ENCODE data around the gene DYSF. TPM values are rescaled to one million over a fixed set of nuclear protein-coding genes. Genes with fewer than 3 reads are reported as not detected.
A peak's percentile ranks its signal among the peaks of the same experiment; 100 is the strongest.

The DYSF gene
- total RNA-seq, 1 experiment from 2014 or later = 0.31 TPM

- TF ChIP-seq, protein P1, sequence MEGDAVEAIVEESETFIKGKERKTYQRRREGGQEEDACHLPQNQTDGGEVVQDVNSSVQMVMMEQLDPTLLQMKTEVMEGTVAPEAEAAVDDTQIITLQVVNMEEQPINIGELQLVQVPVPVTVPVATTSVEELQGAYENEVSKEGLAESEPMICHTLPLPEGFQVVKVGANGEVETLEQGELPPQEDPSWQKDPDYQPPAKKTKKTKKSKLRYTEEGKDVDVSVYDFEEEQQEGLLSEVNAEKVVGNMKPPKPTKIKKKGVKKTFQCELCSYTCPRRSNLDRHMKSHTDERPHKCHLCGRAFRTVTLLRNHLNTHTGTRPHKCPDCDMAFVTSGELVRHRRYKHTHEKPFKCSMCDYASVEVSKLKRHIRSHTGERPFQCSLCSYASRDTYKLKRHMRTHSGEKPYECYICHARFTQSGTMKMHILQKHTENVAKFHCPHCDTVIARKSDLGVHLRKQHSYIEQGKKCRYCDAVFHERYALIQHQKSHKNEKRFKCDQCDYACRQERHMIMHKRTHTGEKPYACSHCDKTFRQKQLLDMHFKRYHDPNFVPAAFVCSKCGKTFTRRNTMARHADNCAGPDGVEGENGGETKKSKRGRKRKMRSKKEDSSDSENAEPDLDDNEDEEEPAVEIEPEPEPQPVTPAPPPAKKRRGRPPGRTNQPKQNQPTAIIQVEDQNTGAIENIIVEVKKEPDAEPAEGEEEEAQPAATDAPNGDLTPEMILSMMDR (IDR thresholded peaks at IDR 0.05) = peak; percentile 86
- TF ChIP-seq TCF7L2 (IDR thresholded peaks at IDR 0.05; ENCODE audit: low read depth, low read length) = no peak
- DNase-seq (ENCODE audit: low read depth, low spot score) (peak; percentile 39), ATAC-seq (peak; percentile 82)
- no peaks in the 10 kb centered on the region for H3K27me3 ChIP-seq (ENCODE audit: control insufficient read depth, insufficient read depth, low read length)
- no peaks in the 10 kb centered on the region; the same call in 1 of the 2 replicates for H3K4me1 ChIP-seq (ENCODE audit: control insufficient read depth, insufficient read depth, low read length)
- H3K27ac ChIP-seq (ENCODE audit: low read length) = no peak overlapping the region
- no TSS peak for BruUV-seq (replicated peaks)
- CTCF ChIA-PET = interaction anchor here (0.5 to 0.7 kb wide), 4 partner anchors 10 to 601 kb away, joined by 3 to 4 read pairs (median 3); no protein-coding TSS in a partner anchor
- no peak overlapping the region for H3K4me3 ChIP-seq (ENCODE audit: low read depth in 2 of 2, low read length in 2 of 2)
- intact Hi-C loops (cut with micrococcal nuclease; ENCODE audit: unreplicated experiment) = loop anchor here (5.0 to 10.0 kb wide), 4 partner anchors 368 to 1206 kb away; no protein-coding TSS in a partner anchor
- H3K36me3 ChIP-seq (ENCODE audit: control insufficient read depth, insufficient read depth, low read length) = no peaks in the 10 kb centered on the region
- H3K9me3 ChIP-seq (ENCODE audit: control insufficient read depth, insufficient read depth, low read depth, low read length) = no peaks in the 10 kb centered on the region
- in situ Hi-C loops (cut with HindIII; ENCODE audit: low pct_unique_long_range_greater_than_20kb, low sequenced_read_pairs) = no loop called here
- POLR2A ChIA-PET = no interaction called here
These were observed 95.5 kb downstream of the DYSF start for GRCh38 chr2:71548646-71549425.

DNA sequence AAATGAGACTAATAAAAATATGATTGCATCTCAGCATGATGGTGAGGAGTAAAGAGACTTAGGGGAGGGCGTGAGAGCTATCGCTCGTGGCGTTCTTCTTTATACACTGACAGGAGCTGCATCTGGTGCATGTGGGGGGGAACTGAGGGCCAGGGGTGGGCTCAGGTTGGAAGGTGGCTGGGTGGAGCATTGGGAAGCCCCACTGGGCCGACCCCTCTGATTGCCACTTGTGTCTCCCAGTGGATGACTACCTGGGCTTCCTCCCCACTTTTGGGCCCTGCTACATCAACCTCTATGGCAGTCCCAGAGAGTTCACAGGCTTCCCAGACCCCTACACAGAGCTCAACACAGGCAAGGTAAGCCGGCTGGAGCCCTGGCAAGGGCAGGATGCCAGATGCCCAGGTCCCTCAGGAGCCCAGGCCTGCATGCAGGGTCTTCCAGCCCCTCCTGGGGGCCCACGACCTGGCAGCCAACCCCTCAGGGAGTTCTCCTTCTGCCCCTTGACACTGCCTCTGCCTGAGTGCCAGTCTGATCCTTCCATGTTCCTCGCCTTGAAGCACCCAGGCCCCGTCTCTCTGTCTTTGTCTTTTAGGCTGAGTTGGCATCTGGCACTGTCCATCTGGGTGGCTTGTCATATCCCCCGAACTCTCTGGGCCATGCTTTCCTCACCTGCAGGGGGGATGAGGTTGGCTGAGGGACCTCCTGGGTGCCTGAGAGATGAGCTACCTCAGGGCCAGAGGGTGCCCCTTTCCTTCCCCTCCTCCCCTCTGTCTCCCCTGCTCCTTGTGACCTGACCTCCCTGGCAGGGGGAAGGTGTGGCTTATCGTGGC is 97.7 kb downstream of the DYSF start:
- ATAC-seq = no peak
- Histone ChIP-seq H3K27ac (ENCODE audit: low read length) (no peak overlapping the region), H3K4me1 (ENCODE audit: control insufficient read depth, insufficient read depth, low read length) (no peaks in the 10 kb centered on the region; the same call in 1 of the 2 replicates), H3K27me3 (ENCODE audit: control insufficient read depth, insufficient read depth, low read length) (no peaks in the 10 kb centered on the region), H3K36me3 (ENCODE audit: control insufficient read depth, insufficient read depth, low read length) (no peaks in the 10 kb centered on the region), H3K9me3 (ENCODE audit: control insufficient read depth, insufficient read depth, low read depth, low read length) (no peaks in the 10 kb centered on the region), H3K4me3 (ENCODE audit: low read depth in 2 of 2, low read length in 2 of 2) (no peak overlapping the region)
- no peak for DNase-seq (ENCODE audit: low read depth, low spot score)
- POLR2A ChIA-PET = no interaction called here
- no TSS peak for BruUV-seq (replicated peaks)
- intact Hi-C loops (cut with micrococcal nuclease; ENCODE audit: unreplicated experiment) = no loop called here
- TF ChIP-seq TCF7L2 (IDR thresholded peaks at IDR 0.05; ENCODE audit: low read depth, low read length) (no peak), SIN3A (IDR thresholded peaks at IDR 0.05; ENCODE audit: borderline replicate concordance, insufficient read depth, low read depth, low read length) (no peak), POLR2AphosphoS5 (IDR thresholded peaks at IDR 0.05; ENCODE audit: low read depth, low read length) (no peak)
- TF ChIP-seq, protein P1 (IDR thresholded peaks at IDR 0.05) = no peak
- TF ChIP-seq, protein P2, sequence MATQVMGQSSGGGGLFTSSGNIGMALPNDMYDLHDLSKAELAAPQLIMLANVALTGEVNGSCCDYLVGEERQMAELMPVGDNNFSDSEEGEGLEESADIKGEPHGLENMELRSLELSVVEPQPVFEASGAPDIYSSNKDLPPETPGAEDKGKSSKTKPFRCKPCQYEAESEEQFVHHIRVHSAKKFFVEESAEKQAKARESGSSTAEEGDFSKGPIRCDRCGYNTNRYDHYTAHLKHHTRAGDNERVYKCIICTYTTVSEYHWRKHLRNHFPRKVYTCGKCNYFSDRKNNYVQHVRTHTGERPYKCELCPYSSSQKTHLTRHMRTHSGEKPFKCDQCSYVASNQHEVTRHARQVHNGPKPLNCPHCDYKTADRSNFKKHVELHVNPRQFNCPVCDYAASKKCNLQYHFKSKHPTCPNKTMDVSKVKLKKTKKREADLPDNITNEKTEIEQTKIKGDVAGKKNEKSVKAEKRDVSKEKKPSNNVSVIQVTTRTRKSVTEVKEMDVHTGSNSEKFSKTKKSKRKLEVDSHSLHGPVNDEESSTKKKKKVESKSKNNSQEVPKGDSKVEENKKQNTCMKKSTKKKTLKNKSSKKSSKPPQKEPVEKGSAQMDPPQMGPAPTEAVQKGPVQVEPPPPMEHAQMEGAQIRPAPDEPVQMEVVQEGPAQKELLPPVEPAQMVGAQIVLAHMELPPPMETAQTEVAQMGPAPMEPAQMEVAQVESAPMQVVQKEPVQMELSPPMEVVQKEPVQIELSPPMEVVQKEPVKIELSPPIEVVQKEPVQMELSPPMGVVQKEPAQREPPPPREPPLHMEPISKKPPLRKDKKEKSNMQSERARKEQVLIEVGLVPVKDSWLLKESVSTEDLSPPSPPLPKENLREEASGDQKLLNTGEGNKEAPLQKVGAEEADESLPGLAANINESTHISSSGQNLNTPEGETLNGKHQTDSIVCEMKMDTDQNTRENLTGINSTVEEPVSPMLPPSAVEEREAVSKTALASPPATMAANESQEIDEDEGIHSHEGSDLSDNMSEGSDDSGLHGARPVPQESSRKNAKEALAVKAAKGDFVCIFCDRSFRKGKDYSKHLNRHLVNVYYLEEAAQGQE (IDR thresholded peaks at IDR 0.05; ENCODE audit: insufficient read depth in 1 of 2, low read depth in 2 of 2, low read length in 1 of 2) = no peak
- in situ Hi-C loops (cut with HindIII; ENCODE audit: low pct_unique_long_range_greater_than_20kb, low sequenced_read_pairs) = no loop called here
- CTCF ChIA-PET = no interaction called here
